Measurements from ENCODE around the gene NEURL1B.
"Not testable (repeated sequence)": the region's sequence is repeated elsewhere in the genome, so short reads cannot be mapped to it uniquely, and the experiment has no call there.

Gene NEURL1B

DNA sequence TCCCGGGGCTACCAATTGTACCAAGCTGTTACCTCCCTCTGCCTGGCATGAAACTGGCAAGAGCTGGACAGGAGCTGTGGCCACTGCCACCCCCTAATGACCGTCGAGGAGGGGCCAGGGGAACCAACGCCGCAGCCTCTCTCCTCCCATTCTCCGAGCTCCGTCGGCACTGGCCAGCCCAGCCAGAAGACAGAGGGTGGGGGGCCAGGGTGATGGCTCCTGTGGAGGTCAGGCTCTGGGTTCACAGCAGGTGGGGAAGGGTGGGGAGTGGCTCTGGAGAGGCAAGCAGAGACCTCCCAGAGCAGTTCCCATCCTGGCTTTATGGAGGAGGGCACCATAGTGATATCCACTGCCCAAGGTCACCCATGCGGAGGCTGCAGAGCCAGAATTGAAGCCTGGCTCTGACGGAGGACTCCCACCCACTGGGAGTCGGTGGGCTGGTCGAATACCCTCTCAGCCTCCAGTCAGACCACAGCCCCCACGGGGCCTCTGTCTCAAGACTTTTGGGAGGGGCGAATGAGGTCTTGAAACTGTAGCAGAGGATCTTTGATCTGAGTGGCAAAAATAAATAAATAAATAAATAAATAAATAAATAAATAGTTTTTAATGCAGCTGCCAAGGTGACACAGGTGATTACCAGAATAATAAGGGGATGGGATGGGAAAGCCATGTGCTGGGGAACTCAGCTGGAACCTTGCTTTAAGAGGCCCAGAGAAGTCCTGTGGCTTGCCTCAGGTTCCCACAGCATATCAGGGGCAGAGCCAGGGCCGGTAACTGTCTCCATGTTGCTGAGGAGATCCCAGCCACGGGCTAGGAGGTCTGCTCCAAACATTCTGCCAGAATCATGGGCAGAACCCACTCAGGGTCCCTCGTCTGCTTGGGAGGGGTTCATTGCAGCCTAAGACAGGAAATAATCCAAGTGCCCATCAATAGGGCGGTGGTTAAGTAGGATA, 42.5 kb upstream of the NEURL1B start:
- no peak for DNase-seq (ENCODE audit: low read depth in 1 of 2, low spot score in 1 of 2)
- TF ChIP-seq CTCF (IDR thresholded peaks at IDR 0.05; ENCODE audit: insufficient read depth, low read length) (no peak), SPI1 (IDR thresholded peaks at IDR 0.05; ENCODE audit: borderline replicate concordance, low read depth) (no peak), GABPA (IDR thresholded peaks at IDR 0.05; ENCODE audit: low read depth) (no peak), REST (IDR thresholded peaks at IDR 0.05; ENCODE audit: insufficient replicate concordance, low read depth) (no peak), POLR2AphosphoS5 (IDR thresholded peaks at IDR 0.05; ENCODE audit: low read depth) (no peak)
- H3K4me3 ChIP-seq (replicated peaks; ENCODE audit: insufficient read depth, low read length) = no peak overlapping the region
- no peaks in the 10 kb centered on the region for H3K27me3 ChIP-seq (ENCODE audit: insufficient read depth, poor library complexity, severe bottlenecking)
- no peak overlapping the region for H3K27ac ChIP-seq (replicated peaks)

- TF ChIP-seq REST (IDR thresholded peaks at IDR 0.05; ENCODE audit: insufficient replicate concordance, low read depth) (no peak), SPI1 (IDR thresholded peaks at IDR 0.05; ENCODE audit: borderline replicate concordance, low read depth) (no peak), POLR2AphosphoS5 (IDR thresholded peaks at IDR 0.05; ENCODE audit: low read depth) (no peak), CTCF (IDR thresholded peaks at IDR 0.05; ENCODE audit: insufficient read depth, low read length) (no peak), GABPA (IDR thresholded peaks at IDR 0.05; ENCODE audit: low read depth) (no peak)
- no peak for DNase-seq (ENCODE audit: low read depth in 1 of 2, low spot score in 1 of 2)
- Histone ChIP-seq H3K4me3 (replicated peaks; ENCODE audit: insufficient read depth, low read length) (no peak overlapping the region), H3K27me3 (ENCODE audit: insufficient read depth, poor library complexity, severe bottlenecking) (no peaks in the 10 kb centered on the region), H3K27ac (replicated peaks) (no peak overlapping the region)
These were observed 41.9 kb upstream of the NEURL1B start for GRCh38 chr5:172599204-172599567.

DNA sequence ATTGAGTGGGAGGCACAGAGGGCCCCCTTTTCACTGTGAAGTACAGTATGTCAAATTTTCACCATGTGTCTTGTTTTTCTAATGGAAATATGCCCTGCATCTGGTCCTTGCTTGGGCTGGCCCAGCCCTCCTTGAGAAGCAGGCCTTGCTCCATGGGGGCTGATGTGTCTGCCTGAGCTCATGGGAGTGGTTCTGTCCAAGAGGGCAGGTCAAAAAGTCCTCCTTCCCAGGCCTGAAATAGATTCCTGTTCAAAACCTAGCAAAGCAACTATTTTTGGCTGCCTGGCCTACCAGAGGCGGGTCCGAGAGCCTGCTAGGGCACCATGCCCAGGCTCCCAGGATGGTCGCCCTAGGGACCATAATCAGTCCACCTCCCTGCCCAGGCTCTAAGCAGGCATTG, 40.5 kb upstream of the NEURL1B start:
- H3K4me3 ChIP-seq (replicated peaks; ENCODE audit: insufficient read depth, low read length) = no peak overlapping the region
- no peaks in the 10 kb centered on the region for H3K27me3 ChIP-seq (ENCODE audit: insufficient read depth, poor library complexity, severe bottlenecking)
- no peak overlapping the region for H3K27ac ChIP-seq (replicated peaks)
- no peak for DNase-seq (ENCODE audit: low read depth in 1 of 2, low spot score in 1 of 2)
- TF ChIP-seq POLR2AphosphoS5 (IDR thresholded peaks at IDR 0.05; ENCODE audit: low read depth) (no peak), GABPA (IDR thresholded peaks at IDR 0.05; ENCODE audit: low read depth) (no peak), REST (IDR thresholded peaks at IDR 0.05; ENCODE audit: insufficient replicate concordance, low read depth) (no peak), CTCF (IDR thresholded peaks at IDR 0.05; ENCODE audit: insufficient read depth, low read length) (no peak), SPI1 (IDR thresholded peaks at IDR 0.05; ENCODE audit: borderline replicate concordance, low read depth) (no peak)

DNA sequence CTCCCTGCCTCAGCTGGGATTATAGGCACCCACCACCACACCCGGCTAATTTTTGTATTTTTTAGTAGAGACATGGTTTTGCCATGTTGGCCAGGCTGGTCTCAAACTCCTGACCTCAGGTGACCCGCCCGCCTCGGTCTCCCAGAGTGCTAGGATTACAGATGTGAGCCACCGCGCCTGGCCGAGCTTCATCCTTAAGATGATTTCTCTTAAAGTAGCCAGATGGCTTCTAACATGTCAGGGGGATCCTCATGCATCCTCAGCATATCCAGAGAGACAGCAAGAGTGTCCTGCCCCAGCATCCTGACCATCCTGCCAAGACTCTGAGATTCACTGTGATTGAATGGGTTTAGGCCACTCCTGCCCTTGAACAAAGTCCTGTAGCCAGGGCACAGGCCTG, 39.5 kb upstream of the NEURL1B start:
- DNase-seq (ENCODE audit: low read depth in 1 of 2, low spot score in 1 of 2); H3K27me3 ChIP-seq (ENCODE audit: insufficient read depth, poor library complexity, severe bottlenecking); H3K4me3 ChIP-seq (replicated peaks; ENCODE audit: insufficient read depth, low read length); H3K27ac ChIP-seq (replicated peaks): not testable (repeated sequence)

All from HL-60 (cell line).